Globus pallidus (tissue), 1 donor: Measurements from ENCODE around the gene DMAC2.
"Not testable (repeated sequence)": the region's sequence is repeated elsewhere in the genome, so short reads cannot be mapped to it uniquely, and the experiment has no call there.

ENCODE experiments used
- DNase-seq: peaks from one replicate; pipeline ENCODE4 v3.0.0-alpha.2; 2015; ENCODE audit warnings: low spot score

The DMAC2 gene

DNA sequence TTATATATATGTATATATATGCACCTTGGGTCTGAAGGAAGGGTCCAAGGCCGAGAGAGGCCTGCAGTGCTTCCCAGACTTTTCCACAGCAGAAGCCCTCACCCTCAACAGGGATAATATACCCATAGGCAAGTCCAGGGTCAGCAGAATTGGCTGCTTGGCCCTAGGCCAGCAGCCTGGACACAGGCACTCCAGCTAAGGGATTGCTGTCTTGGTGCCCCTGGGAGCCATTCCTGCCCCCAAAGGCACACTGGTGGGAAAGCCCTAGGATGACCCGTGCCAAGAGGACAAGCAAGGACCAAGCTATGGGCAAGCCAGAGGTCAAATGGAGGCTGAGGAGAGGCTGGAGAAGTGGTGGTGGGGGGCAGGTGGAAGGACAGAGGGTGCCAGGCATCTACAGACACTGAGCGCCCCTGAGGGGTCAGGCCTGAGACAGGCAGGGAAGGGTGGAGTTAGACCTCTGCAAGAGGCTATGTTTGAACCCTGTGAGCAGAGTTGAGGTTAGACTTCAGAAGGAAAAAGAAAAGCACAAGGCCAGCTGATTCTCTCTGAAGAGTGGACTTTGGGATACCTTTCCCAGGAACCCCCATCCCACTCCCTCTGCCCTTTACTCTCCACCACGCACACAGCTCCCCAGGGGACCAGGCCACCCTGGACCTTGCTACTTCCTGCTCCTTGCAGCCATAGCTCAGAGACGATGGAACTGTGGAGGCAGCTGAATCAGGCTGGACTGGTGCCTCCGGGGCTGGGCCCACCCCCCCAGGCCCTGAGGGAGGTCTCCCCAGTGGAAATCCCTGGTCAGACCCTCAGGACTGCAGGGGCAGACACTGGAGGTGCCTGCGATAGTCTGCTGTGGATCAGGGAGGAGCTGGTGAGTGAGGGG is 3.0 kb upstream of the DMAC2 start, which contains the start of gene ERICH4:
Gene ERICH4 (plus strand): TSS at position 684 of the 883 bp plus-strand sequence. CDS start 14 bp downstream, at position 698.
- no peak for DNase-seq

DNA sequence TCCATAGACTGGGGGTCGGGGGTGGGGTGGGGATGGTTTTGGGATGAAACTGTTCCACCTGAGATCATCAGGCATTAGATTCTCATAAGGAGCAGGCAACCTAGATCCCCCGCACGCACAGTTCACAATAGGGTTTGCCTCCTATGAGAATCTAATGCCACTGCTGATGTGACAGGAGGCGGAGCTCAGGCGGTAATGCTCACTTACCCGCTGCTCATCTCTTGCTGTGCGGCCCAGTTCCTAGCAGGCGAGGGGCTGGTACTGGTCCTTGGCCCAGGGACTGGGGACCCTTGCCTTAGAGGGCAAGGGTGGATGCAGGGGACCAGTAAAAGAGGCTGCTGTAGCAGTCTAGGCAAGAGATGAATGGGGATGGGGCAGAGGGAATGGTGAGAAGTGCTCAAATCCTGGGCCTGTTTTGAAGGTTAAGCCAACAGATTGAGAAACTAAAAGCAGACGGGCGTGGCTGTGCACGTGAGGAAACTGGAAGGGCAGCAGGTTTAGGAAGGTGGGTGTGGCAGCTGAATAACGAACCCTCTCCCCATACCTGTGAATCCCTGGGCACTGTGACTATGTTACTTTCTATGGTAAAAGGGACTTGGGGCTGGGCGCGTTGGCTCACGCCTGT is 1.7 kb upstream of the DMAC2 start:
- no peak for DNase-seq

GRCh38 chr19:41437944-41438574 is 1.7 kb downstream of the DMAC2 start:
- DNase-seq = no peak

GRCh38 chr19:41436674-41436951 is 3.1 kb downstream of the DMAC2 start:
- no peak for DNase-seq

- DNase-seq = no peak
These were observed 3.6 kb downstream of the DMAC2 start for GRCh38 chr19:41435936-41436673.

- not testable (repeated sequence) for DNase-seq
These were observed 4.3 kb downstream of the DMAC2 start for GRCh38 chr19:41435376-41435775.

- DNase-seq = no peak
These were observed 5.3 kb downstream of the DMAC2 start for GRCh38 chr19:41434450-41434849.

GRCh38 chr19:41433171-41433570 is 6.5 kb downstream of the DMAC2 start:
- no peak for DNase-seq

GRCh38 chr19:41431426-41432386 is 8.0 kb downstream of the DMAC2 start:
- DNase-seq = no peak

GRCh38 chr19:41430922-41431321 is 8.8 kb downstream of the DMAC2 start:
- DNase-seq = no peak

DNA sequence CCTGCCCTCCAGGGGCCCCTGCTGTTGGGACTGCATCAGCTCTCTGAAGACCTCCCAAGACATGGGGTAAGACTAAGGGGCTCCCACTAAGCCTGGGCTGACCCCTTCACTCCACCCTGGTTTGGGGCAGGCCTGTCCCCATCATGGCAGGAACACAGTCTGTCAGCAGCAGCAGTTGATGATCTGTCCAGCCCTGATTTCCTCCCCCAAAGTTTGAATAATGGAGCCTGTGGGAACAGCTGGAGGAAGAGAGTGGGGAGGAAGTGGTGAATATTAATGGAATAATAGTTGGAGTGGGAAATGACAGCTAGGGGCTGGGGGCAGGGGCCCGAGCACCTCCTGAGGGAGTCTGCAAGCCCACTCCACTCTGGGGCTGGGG is 11.2 kb downstream of the DMAC2 start:
- no peak for DNase-seq

- no peak for DNase-seq
These were observed 11.8 kb downstream of the DMAC2 start for GRCh38 chr19:41427647-41428480.

DNA sequence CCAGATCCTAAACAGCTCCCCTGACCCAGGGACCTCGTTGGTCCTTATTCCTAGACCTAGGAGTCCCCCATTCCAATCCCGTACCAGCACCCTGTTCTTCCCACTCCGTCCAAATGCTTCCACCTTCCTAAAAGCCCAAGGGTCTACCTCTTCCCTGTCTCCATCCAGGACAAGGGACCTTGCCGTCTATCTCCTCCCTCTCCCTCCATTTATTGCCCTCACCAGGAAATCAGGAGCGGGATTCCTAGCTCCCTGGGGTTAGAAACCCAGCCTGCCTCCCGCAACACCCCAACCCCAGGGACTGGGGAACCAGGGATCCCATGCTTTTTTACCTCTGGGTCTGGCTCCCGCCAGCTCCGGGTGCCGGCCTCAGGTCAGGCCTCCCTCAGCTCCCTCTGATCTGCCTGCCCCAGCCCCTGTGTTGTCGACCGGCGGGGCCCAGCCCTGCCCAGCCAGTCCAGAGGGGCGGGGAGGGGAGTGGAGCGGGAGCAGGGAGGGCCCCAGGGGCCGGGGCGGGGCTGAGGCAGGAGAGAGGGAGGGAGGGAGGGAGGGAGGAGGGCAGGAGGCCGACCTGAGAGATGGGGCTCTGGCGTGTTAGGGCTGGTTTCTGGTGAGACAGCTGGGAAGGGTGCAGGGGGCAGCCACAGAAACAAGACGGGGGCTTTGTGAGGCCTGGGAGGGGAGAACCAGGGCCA is 12.6 kb downstream of the DMAC2 start, which contains the start of gene B3GNT8:
Gene B3GNT8 (minus strand): TSS at position 423 of the 695 bp plus-strand sequence. CDS start 596 bp downstream, outside the sequence.
- no peak for DNase-seq

- DNase-seq = no peak
These were observed 13.4 kb downstream of the DMAC2 start for GRCh38 chr19:41426116-41426841.

DNA sequence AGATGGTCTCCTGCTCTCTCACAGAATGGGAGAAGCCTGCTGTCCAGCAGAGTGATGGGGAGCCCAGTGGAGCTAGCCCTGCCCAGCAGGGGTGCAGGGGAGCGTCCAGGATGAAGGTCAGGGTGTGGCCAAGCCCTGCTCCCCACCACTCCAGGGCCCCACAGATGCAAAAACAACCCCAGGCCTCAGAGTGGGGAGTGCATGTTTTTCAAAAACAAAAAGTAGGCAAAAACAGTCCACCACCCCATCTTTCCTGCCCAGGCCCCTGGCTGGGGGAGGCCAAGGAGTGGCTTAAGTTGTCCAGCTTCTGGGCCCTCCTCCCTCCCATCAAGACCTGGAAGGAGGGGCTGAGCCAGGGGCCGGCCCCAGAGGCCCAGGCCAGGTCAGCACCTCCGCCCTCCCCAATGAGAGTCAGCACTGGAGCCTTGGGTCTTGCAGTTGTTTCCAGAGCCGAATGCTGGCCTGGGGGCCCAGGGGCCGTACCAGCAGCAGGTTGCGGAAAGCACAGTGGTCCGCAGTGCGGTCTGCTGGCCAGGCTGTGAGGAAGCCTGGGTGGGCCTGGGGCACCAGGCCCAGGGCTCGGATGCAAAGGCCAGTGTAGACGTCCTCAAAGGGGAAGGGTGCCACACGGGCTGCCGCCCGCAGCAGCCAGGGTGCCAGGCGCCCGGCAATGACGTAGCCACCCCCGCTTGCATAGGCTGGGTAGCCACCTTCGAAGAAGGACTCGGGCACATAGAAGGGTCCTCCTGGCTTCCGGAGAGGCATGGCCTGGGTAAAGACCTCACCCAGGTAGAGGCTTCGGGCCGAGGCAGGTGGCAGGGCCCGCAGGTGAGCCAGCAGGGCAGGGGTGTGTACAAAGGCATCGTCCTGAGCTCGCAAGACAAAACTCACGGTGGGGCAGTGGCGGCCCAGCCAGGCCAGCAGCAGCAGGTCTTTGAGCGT is 14.3 kb downstream of the DMAC2 start:
- no peak for DNase-seq

- DNase-seq = no peak
These were observed 15.2 kb downstream of the DMAC2 start for GRCh38 chr19:41424335-41425173.

DNA sequence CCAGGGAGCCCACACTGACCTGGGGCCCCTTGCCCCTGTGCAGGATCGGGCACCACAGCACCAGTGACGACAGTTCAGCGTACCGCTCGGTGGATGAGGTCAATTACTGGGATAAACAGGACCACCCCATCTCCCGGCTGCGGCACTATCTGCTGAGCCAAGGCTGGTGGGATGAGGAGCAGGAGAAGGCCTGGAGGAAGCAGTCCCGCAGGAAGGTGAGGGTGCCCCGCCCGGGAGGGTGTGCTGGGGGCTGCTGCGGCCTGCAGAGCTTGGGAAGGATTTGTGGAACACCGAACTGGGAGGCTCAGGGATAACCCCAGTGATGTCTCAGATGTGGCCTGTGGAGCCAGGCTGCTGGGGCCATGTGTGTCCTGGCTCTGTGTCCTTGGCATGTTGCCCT is 16.8 kb downstream of the DMAC2 start:
- no peak for DNase-seq
